GM19025 (cell line): ENCODE data around the gene GDF2.

Source experiments
- ATAC-seq: cut with Tn5 transposase; IDR thresholded peaks from one replicate; pipeline ENCODE4 v1.9.1; 2021; ENCODE audit warnings: mild to moderate bottlenecking, low read depth, moderate library complexity; ENCODE audit not compliant: unreplicated experiment

The GDF2 gene

DNA sequence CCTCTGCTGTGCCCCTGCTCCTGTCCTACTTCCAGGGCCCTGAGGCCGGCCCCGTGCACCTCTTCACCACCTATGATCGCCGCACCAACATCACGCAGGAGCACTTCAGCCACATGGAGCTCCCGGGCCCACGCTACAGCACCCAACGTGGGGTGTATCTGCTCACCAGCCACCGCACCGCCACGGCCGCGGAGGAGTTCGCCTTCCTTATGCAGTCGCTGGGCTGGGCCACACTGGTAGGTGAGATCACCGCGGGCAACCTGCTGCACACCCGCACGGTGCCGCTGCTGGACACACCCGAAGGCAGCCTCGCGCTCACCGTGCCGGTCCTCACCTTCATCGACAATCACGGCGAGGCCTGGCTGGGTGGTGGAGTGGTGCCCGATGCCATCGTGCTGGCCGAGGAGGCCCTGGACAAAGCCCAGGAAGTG is 27.7 kb downstream of the GDF2 start:
- ATAC-seq = no peak

DNA sequence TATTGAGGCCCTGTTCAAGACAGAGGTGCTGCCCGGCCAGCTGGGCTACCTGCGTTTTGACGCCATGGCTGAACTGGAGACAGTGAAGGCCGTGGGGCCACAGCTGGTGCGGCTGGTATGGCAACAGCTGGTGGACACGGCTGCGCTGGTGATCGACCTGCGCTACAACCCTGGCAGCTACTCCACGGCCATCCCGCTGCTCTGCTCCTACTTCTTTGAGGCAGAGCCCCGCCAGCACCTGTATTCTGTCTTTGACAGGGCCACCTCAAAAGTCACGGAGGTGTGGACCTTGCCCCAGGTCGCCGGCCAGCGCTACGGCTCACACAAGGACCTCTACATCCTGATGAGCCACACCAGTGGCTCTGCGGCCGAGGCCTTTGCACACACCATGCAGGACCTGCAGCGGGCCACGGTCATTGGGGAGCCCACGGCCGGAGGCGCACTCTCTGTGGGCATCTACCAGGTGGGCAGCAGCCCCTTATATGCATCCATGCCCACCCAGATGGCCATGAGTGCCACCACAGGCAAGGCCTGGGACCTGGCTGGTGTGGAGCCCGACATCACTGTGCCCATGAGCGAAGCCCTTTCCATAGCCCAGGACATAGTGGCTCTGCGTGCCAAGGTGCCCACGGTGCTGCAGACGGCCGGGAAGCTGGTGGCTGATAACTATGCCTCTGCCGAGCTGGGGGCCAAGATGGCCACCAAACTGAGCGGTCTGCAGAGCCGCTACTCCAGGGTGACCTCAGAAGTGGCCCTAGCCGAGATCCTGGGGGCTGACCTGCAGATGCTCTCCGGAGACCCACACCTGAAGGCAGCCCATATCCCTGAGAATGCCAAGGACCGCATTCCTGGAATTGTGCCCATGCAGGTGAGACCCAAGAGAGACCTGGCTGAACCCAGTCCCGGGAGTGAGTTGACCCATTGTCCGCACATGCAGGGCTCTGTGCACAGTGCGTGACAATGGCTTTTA is 28.7 kb downstream of the GDF2 start:
- ATAC-seq = no peak

DNA sequence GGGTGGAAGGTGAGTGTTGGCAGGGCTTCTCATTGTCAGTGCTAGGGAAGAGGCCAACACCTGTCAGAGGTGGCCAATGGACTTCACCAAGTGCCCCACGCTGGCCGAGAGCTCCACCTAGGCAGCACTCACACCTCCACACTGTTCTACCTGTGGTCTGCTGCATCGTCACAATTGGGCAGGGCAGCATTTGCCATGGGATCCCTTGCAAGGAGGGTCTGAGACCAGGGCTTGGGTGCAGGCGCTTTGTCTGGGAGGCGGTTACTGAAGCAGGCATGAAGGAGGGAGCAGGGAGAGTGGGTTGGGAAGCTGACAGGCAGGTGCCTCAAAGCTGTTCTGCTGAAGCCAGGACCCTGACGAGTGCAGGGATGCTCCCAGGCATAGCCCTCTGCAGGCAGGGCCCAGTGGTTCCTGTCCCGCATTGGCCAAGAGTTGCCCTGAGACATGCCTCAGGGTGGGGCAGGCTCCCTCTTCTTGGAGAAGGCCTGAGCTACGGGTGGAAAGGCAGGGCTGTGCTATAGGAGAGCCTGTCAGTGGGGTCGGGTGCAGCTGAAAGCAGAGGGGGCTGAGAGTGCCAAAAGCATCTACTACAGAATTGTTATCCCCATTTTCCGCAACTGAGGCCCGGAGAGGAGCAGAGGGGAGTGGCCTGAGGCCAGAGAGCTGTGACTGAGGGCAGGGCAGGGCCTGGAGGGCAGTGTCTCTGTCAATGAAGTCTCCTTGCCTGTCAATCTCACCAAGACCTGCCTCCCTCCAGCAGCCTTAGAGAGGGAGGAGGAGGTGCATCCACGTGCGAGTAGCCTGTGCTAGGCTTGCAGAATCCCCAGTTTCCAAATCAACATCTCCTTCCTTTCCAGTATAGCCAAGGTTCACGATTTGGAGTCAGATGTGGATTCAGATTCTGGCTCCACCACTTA is 29.9 kb downstream of the GDF2 start:
- no peak for ATAC-seq

DNA sequence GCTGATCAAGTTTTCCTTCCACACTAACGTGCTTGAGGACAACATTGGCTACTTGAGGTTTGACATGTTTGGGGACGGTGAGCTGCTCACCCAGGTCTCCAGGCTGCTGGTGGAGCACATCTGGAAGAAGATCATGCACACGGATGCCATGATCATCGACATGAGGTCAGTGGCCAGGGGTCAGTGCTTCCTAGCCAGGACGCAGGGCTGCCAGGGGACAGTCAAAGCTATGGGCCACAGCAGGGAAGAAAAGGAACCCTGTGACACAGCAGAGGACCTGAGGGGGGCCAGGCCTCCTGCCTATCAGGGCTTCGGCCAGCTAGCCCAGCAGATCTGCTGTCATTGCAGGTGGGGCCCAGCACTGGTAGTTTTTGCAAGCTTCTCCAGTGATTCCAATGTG is 31.1 kb downstream of the GDF2 start:
- no peak for ATAC-seq

DNA sequence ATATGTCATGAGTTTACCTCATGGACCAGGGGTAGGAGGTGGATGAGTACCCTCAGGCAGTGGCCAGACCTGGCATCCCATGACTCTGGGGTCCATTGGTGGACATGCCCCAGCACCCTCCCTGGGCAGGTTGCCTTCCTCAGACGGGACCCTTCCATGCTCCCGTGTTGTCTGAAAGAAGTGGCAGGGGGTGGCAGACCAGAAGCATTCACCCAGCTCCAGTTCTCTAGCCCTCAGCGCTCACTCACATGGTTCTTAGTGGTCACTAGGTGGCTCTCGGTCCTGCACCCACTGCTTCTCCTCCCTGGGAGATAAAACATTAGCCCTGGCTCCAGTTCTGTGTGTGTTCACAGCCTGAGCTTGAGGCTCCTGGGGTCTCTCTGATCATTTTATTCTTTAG is 31.9 kb downstream of the GDF2 start:
- no peak for ATAC-seq

DNA sequence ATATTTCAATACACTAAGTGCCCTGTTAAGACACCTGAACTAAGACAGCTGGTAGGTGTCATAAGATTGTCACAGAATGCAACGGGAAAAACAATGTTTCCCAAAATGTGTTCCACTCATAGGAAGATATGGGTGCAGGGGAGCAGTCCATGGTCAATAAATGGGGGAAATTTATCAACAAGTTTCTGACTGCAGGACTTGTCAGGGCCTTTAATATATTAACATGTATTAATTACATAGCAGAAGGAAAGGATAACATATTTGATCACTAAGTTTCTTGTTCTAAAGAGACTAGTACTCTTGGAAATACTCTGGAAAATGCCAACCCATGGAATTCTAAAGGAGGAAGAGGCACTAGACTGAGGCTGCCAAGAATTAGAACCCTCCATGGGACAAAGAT is 32.6 kb downstream of the GDF2 start:
- ATAC-seq = no peak

DNA sequence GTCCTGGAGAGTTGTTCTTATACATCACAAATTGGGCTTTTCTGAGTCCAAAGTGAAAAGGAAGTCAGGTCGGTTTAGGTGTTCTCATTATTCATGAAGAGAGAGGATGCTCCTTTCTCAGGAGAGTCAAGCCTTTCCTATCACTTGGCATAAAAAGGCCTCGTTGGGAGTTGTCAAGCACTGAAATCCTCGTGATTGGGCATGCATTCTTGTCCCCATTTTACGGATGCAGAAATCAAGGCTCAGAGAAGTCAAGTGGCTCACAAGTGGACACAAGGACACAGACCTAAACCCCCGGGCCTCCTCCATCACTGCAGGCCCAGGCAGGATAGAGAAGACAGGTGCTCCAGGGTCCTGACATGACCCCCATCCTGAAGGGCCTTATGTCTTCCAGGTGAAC is 34.5 kb downstream of the GDF2 start:
- ATAC-seq = no peak

DNA sequence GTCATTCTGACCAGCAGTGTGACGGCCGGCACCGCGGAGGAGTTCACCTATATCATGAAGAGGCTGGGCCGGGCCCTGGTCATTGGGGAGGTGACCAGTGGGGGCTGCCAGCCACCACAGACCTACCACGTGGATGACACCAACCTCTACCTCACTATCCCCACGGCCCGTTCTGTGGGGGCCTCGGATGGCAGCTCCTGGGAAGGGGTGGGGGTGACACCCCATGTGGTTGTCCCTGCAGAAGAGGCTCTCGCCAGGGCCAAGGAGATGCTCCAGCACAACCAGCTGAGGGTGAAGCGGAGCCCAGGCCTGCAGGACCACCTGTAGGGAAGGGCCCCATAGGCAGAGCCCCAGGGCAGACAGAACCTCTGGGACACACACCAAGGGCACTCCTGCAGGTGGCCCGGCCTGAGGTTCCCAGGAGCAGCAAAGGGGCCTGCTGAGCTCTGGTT is 34.9 kb downstream of the GDF2 start:
- no peak for ATAC-seq

DNA sequence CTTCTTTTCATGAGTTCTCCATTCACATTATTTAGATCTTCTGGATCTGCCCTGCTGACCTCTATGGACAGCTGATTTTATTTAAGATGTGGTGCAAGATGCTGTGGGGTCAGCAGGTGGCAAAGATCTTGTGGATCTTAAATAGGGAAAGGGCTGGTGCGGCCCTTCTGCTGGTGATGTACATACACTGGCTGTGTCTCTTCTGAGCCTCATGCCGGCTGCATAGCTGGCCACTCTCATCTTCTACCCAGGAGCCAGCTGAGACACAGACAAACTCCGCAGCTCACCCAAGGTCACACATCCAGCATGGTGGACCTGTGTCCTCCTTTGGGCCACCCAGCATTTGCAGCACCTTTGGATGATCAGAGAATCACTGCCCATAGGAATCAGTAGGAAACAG is 35.7 kb downstream of the GDF2 start:
- no peak for ATAC-seq

DNA sequence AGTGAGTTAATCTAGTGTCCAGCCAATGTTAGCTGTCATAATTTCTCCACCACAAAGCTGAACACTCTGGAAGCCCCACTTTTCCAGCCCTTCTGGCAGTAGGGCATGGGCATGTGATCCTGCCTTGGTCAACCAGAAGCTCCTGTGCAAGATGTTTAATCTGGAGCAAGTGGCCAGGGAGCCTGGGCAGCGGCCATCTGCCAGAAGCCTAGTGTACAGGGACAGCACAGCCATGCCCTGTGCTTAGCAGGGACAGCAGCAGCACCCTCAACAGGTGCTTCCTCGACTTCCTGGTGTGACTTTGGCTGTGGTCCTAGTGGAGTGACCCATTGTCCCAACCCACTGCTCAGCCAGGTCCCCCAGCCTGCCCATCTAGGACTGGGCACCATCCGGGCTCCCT is 36.2 kb downstream of the GDF2 start:
- no peak for ATAC-seq

DNA sequence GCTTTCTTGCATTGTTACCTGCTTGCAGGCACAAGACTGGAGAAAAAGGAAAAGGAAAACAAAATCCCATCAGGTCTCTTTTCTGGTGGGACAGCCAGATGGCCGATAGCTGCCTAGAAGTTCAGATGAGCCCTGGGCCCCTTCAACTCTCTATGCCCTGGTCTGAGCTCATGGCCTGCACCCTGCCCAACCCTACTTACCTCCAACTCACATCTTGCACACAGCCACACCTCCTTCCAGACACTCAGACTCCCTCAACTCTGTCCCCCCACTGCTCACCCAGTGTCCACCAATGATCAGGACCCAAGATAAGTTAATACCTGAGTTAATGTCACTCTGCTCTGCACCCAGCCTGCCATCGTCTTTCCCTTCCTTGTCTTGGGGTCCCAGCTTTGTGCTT is 36.8 kb downstream of the GDF2 start:
- ATAC-seq = no peak

DNA sequence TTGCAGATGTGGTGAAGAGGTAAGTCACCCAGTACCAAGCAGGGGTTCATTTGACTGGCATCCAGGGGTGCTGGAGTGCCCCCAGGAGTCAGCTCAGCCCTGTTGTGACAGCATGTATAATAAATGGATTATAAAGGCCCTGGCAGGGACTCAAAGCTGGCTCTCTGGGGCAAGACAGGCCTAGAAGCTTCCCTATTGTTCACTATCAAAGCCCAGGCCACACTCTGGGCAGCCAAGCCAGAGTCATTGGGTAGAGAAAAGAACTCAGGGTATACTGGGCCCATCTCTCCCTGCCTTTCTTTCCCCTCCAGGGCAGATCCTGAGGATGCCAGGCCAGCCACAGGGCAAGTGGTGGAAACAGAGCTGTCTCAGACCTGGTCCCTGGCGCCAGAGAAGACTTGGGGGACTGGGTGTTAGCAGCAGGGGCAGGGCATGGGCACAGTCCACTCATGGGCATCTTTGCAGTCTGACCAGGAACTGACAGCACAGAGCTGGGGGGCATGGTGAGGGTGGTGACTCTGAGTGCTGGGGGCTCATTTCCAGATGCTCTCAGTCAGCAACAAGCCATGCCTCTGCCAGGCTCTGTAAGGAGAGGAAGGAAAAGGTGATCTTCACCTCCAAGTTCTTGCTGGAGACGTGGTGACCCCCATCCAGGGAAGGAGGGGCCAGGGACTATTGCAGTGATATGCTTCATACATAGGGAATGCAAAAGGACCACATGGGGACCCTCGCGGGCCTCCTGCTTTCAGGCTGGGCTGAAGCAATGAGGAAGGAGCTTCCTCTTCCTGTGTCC is 37.6 kb downstream of the GDF2 start:
- no peak for ATAC-seq

DNA sequence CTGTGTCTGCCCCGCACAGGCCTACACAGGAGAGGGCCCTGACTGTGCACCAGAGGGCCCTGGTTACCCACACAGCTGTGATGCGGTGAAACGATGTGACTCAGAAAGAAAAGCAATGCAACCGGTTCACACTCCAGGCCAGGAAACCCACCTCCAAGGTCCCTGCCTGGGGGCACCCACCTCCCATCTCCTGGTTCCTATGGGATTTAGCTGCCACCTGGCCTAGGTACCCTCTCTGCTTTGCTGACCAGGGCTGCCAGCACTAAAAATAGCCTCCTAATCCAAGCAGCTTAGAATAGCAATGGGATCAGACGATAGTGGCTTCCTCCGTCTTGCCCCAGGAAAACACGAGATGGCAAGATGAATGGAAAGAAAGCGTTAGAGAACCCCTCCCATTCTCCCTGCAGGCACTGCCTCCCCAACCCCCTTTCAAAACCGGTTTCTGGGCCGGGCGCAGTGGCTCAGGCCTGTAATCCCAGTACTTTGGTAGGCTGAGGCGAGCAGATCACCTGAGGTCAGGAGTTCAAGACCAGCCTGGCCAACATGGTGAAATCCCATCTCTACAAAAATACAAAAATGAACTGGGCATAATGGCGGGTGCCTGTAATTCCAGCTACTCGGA is 38.3 kb downstream of the GDF2 start:
- no peak for ATAC-seq

DNA sequence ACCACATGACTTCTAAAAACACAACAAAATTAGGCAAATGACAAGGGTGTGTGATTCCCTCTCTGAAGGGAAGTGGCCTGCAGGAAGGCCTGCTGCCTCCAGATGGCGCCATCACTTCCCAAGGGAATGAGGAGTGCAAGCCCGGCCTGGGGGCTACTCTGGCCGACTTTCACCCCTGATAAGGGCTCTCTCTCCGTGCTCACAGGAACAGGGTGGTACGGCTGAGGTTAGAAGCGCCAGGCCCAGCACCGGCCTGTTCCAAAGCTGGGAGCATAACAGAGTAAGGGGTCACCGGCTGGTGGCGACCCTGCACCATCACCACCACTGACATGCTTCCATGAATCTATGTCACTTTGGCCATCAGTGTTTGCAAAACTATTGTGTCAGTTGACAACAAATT is 39.0 kb downstream of the GDF2 start:
- ATAC-seq = no peak

DNA sequence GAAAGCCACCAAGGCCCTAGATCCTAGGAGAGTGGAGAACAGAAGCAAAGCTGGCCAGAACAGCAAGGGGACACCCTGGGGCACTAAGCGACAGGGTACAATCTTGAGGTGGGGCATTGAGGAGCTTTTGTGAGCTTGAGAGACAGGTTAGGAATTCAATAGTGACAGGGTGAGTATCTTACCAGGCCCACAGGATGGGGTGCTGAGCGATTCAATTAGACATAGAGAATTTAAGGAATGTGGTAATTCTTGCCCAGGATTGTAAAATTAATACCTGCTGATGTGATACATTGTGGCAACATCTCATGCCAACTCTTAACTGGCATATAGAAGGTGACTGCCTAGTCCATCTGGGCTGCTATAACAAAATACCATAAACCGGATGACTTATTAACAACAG is 39.9 kb downstream of the GDF2 start:
- no peak for ATAC-seq

DNA sequence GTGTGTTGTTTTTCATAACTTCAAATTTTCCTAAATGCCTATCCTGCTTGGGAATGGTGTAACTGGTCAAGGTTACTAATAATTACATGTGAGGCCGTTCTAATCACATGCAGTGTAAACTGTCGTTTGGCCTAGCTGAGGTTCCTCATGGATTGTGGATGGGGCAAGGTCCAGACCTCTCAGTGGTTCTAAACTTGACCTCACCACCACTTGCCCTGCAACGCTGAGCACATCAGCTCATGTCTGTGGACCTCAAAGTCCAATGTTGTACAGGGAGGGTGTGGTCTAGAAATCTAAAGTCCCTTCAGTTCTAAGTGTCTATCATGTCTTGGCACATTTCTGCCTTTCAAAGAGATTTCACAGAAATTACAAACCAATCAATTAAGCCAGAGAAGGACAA is 41.5 kb downstream of the GDF2 start:
- no peak for ATAC-seq

DNA sequence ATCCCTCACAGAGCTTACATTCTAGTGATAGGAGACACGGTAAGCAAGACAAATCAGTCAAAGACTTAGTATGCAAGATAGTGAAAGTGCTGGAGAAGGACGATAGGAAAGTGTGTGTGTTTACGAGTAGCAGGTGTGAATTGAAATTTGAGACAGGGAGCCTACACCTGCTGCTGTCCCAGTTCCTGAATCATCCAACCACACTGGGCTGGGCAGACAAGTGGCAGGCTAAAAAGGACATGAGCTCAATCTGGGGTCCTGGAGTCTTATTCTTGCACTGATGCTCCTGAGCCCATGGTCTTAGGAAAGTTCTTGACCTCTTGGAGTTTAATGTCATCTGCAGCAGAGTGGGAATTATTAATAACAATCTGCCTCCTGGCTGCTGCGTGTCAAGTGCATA is 42.1 kb downstream of the GDF2 start:
- ATAC-seq = no peak

DNA sequence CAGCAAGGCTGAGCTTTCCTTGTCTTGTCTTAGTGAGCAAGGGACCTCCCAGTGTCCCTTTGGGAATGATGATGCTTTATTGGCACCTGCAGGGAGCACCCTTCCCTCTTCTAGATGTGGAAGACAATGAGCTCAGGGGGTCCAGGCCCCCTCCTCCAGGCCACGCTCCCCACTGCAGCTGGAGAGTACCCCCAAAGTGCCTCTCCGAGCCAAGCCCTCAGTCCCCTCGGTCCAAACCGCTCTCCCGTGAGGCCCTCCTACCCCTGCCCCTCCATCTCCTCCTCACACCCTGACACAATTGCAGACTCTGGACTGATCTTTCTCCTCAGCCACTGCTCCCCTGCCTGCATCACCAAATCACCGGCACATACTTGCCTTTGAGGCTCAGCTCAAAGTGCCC is 42.7 kb downstream of the GDF2 start:
- ATAC-seq = no peak

DNA sequence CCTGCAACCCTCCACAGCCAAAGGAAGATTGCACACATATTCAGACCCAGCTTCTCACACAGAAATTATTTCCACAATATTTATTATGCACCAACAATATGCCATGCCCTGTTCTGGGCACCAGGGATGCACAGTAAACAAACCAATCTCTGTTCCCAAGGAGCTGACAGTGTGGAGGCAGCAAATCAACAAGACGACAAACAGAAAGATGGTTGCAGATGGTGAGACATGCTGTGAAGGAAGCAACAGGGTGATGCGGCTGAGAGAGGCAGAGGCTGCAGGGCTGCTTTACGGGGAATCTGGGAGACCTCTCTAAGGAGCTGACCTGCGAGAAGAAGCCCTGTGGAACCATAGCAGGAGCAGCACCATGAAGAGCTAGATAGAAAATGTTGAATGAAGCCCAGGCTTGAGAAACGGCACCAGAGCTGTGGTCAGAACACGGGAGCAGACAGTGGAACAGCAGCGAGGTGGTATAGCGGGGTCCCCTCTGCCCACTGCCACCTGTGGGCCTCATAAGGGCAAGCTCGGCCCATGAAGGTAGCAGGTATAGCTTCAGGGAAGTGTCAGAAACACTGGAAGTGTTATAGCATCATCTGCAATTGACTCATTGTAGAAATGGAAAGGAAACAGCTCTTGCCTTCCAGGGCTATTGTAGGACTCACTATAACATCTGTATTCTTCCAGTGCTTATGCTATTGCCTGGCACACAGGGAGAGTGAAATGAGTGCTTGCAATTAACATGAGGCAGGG is 43.4 kb downstream of the GDF2 start:
- no peak for ATAC-seq
